ENCODE measurements around the gene ZNF835. TPM values are rescaled to one million over a fixed set of nuclear protein-coding genes. Genes with fewer than 3 reads are reported as not detected.

ZNF835 gene
- 1 to 10 TPM; 3.8 to 6.5 TPM for total RNA-seq

- POLR2A ChIA-PET: interaction anchor here (0.7 to 1.0 kb wide), 2 partner anchors 134 to 267 kb away, joined by 3 to 4 read pairs; partner anchors contain the start of gene ZNF583
- peak; percentile 92 for DNase-seq
- Mint-ChIP-seq H3K27ac (peak within 1 kb of the TSS; percentile 87), H3K36me3 (peaks cover 14% of the 10 kb centered on the region), H3K4me1 (peaks cover 10% of the 10 kb centered on the region), H3K27me3 (no peaks in the 10 kb centered on the region), H3K4me3 (peak within 1 kb of the TSS; percentile 88), H3K9me3 (peaks cover 13% of the 10 kb centered on the region)
- ATAC-seq (ENCODE audit: low read depth): peak; percentile 92
These were observed at the start of gene ZNF835 for GRCh38 chr19:56671613-56671994. Gene ZNF835, minus strand, starts transcription at chr19:56671757. Its CDS starts 6,559 bp downstream, at chr19:56665198.

- peaks cover 5% of the 10 kb centered on the region for H3K36me3 Mint-ChIP-seq
- peaks cover 25% of the 10 kb centered on the region for H3K9me3 Mint-ChIP-seq
- no peaks in the 10 kb centered on the region for H3K4me1 Mint-ChIP-seq
- ATAC-seq (ENCODE audit: low read depth): no peak
- POLR2A ChIA-PET: no interaction called here
- DNase-seq: no peak
- H3K27ac Mint-ChIP-seq: no peak overlapping the region
- no peaks in the 10 kb centered on the region for H3K27me3 Mint-ChIP-seq
- H3K4me3 Mint-ChIP-seq: no peak overlapping the region
These were observed 48.7 kb upstream of the ZNF835 start for GRCh38 chr19:56720281-56720680.

- H3K4me3 Mint-ChIP-seq: no peak overlapping the region
- ATAC-seq (ENCODE audit: low read depth): no peak
- POLR2A ChIA-PET: no interaction called here
- H3K27me3 Mint-ChIP-seq: no peaks in the 10 kb centered on the region
- peaks cover 19% of the 10 kb centered on the region for H3K9me3 Mint-ChIP-seq
- no peak for DNase-seq
- no peaks in the 10 kb centered on the region for H3K4me1 Mint-ChIP-seq
- no peaks in the 10 kb centered on the region for H3K36me3 Mint-ChIP-seq
- no peak overlapping the region for H3K27ac Mint-ChIP-seq
These were observed 46.7 kb upstream of the ZNF835 start for GRCh38 chr19:56718231-56718630.

- H3K27ac Mint-ChIP-seq: no peak overlapping the region
- H3K36me3 Mint-ChIP-seq: no peaks in the 10 kb centered on the region
- peaks cover 24% of the 10 kb centered on the region for H3K9me3 Mint-ChIP-seq
- no peaks in the 10 kb centered on the region for H3K27me3 Mint-ChIP-seq
- no peak for ATAC-seq (ENCODE audit: low read depth)
- no peaks in the 10 kb centered on the region for H3K4me1 Mint-ChIP-seq
- no peak overlapping the region for H3K4me3 Mint-ChIP-seq
- POLR2A ChIA-PET: no interaction called here
- DNase-seq: no peak
These were observed 41.2 kb upstream of the ZNF835 start for GRCh38 chr19:56712611-56713276.

- Mint-ChIP-seq H3K9me3 (peaks cover 27% of the 10 kb centered on the region), H3K4me3 (no peak overlapping the region), H3K36me3 (no peaks in the 10 kb centered on the region), H3K27me3 (no peaks in the 10 kb centered on the region), H3K27ac (no peak overlapping the region), H3K4me1 (no peaks in the 10 kb centered on the region)
- DNase-seq (no peak), ATAC-seq (ENCODE audit: low read depth) (no peak)
- POLR2A ChIA-PET: no interaction called here
These were observed 38.9 kb upstream of the ZNF835 start for GRCh38 chr19:56710437-56710836.

GRCh38 chr19:56707821-56708220 lies 36.3 kb upstream of the ZNF835 start:
- POLR2A ChIA-PET: no interaction called here
- Mint-ChIP-seq H3K9me3 (peaks cover 30% of the 10 kb centered on the region), H3K4me1 (no peaks in the 10 kb centered on the region), H3K27me3 (no peaks in the 10 kb centered on the region), H3K4me3 (no peak overlapping the region), H3K36me3 (no peaks in the 10 kb centered on the region), H3K27ac (no peak overlapping the region)
- no peak for DNase-seq
- no peak for ATAC-seq (ENCODE audit: low read depth)

GRCh38 chr19:56705939-56706338 lies 34.4 kb upstream of the ZNF835 start:
- ATAC-seq (ENCODE audit: low read depth) (no peak), DNase-seq (no peak)
- H3K4me3 Mint-ChIP-seq: no peak overlapping the region
- H3K36me3 Mint-ChIP-seq: no peaks in the 10 kb centered on the region
- no peaks in the 10 kb centered on the region for H3K27me3 Mint-ChIP-seq
- H3K4me1 Mint-ChIP-seq: no peaks in the 10 kb centered on the region
- H3K27ac Mint-ChIP-seq: no peak overlapping the region
- peaks cover 28% of the 10 kb centered on the region for H3K9me3 Mint-ChIP-seq
- POLR2A ChIA-PET: no interaction called here

- no peak overlapping the region for H3K4me3 Mint-ChIP-seq
- no peaks in the 10 kb centered on the region for H3K4me1 Mint-ChIP-seq
- POLR2A ChIA-PET: no interaction called here
- no peak overlapping the region for H3K27ac Mint-ChIP-seq
- DNase-seq (no peak), ATAC-seq (ENCODE audit: low read depth) (no peak)
- H3K27me3 Mint-ChIP-seq: no peaks in the 10 kb centered on the region
- peaks cover 25% of the 10 kb centered on the region for H3K9me3 Mint-ChIP-seq
- H3K36me3 Mint-ChIP-seq: no peaks in the 10 kb centered on the region
These were observed 30.3 kb upstream of the ZNF835 start for GRCh38 chr19:56701895-56702294.

- no peaks in the 10 kb centered on the region for H3K27me3 Mint-ChIP-seq
- no peak overlapping the region for H3K4me3 Mint-ChIP-seq
- no peaks in the 10 kb centered on the region for H3K36me3 Mint-ChIP-seq
- no peak for DNase-seq
- no peak for ATAC-seq (ENCODE audit: low read depth)
- no peaks in the 10 kb centered on the region for H3K4me1 Mint-ChIP-seq
- H3K9me3 Mint-ChIP-seq: peaks cover 17% of the 10 kb centered on the region
- H3K27ac Mint-ChIP-seq: no peak overlapping the region
- POLR2A ChIA-PET: no interaction called here
These were observed 28.0 kb upstream of the ZNF835 start for GRCh38 chr19:56699552-56699951.

- Mint-ChIP-seq H3K36me3 (no peaks in the 10 kb centered on the region), H3K4me1 (no peaks in the 10 kb centered on the region), H3K4me3 (no peak overlapping the region), H3K9me3 (peaks cover 23% of the 10 kb centered on the region), H3K27me3 (no peaks in the 10 kb centered on the region), H3K27ac (no peak overlapping the region)
- DNase-seq (no peak), ATAC-seq (ENCODE audit: low read depth) (no peak)
- POLR2A ChIA-PET: no interaction called here
These were observed 20.8 kb upstream of the ZNF835 start for GRCh38 chr19:56692206-56692895.

- no peaks in the 10 kb centered on the region for H3K27me3 Mint-ChIP-seq
- ATAC-seq (ENCODE audit: low read depth) (no peak), DNase-seq (no peak)
- no peak overlapping the region for H3K27ac Mint-ChIP-seq
- no peak overlapping the region for H3K4me3 Mint-ChIP-seq
- peaks cover 26% of the 10 kb centered on the region for H3K9me3 Mint-ChIP-seq
- no peaks in the 10 kb centered on the region for H3K36me3 Mint-ChIP-seq
- no peaks in the 10 kb centered on the region for H3K4me1 Mint-ChIP-seq
- POLR2A ChIA-PET: no interaction called here
These were observed 19.1 kb upstream of the ZNF835 start for GRCh38 chr19:56690670-56691069.

- Mint-ChIP-seq H3K27ac (no peak overlapping the region), H3K4me1 (no peaks in the 10 kb centered on the region), H3K9me3 (peaks cover 26% of the 10 kb centered on the region), H3K4me3 (no peak overlapping the region), H3K27me3 (no peaks in the 10 kb centered on the region), H3K36me3 (no peaks in the 10 kb centered on the region)
- DNase-seq (no peak), ATAC-seq (ENCODE audit: low read depth) (no peak)
- POLR2A ChIA-PET: no interaction called here
These were observed 17.6 kb upstream of the ZNF835 start for GRCh38 chr19:56689198-56689597.

- H3K36me3 Mint-ChIP-seq: no peaks in the 10 kb centered on the region
- no peak for ATAC-seq (ENCODE audit: low read depth)
- no peaks in the 10 kb centered on the region for H3K4me1 Mint-ChIP-seq
- POLR2A ChIA-PET: no interaction called here
- no peak for DNase-seq
- H3K27ac Mint-ChIP-seq: no peak overlapping the region
- no peak overlapping the region for H3K4me3 Mint-ChIP-seq
- H3K9me3 Mint-ChIP-seq: peaks cover 16% of the 10 kb centered on the region
- H3K27me3 Mint-ChIP-seq: no peaks in the 10 kb centered on the region
These were observed 15.5 kb upstream of the ZNF835 start for GRCh38 chr19:56687031-56687430.

GRCh38 chr19:56683116-56683515 lies 11.6 kb upstream of the ZNF835 start:
- H3K9me3 Mint-ChIP-seq: peaks cover 17% of the 10 kb centered on the region
- no peak overlapping the region for H3K27ac Mint-ChIP-seq
- H3K4me1 Mint-ChIP-seq: no peaks in the 10 kb centered on the region
- no peaks in the 10 kb centered on the region for H3K36me3 Mint-ChIP-seq
- POLR2A ChIA-PET: no interaction called here
- H3K4me3 Mint-ChIP-seq: no peak overlapping the region
- ATAC-seq (ENCODE audit: low read depth) (no peak), DNase-seq (no peak)
- H3K27me3 Mint-ChIP-seq: no peaks in the 10 kb centered on the region
